Cardiac fibroblast (primary cell): Measurements from ENCODE around the gene DPH7.

Experiments used
- DNase-seq, 2 donors: peaks; one replicate each; pipeline versions ENCODE4 v3.0.0 to v3.0.0-alpha.2; 2010; ENCODE audit warnings: low read depth in 2 of 2
- H3K4me3 ChIP-seq, 2 donors: replicated peaks in 1 of 2; 1 replicate in 1 of 2; 2 replicates in 1 of 2; pipeline ENCODE4 v1.5.1; 2011; ENCODE audit warnings: low read depth in 2 of 2, low read length in 2 of 2, mild to moderate bottlenecking in 2 of 2, moderate library complexity in 1 of 2
- TF ChIP-seq, protein P1 (sequence below): IDR thresholded peaks from one replicate; pipeline ENCODE4 v1.5.1; 2011; ENCODE audit warnings: low read depth, mild to moderate bottlenecking, low read length, inconsistent platforms

Gene DPH7

DNA sequence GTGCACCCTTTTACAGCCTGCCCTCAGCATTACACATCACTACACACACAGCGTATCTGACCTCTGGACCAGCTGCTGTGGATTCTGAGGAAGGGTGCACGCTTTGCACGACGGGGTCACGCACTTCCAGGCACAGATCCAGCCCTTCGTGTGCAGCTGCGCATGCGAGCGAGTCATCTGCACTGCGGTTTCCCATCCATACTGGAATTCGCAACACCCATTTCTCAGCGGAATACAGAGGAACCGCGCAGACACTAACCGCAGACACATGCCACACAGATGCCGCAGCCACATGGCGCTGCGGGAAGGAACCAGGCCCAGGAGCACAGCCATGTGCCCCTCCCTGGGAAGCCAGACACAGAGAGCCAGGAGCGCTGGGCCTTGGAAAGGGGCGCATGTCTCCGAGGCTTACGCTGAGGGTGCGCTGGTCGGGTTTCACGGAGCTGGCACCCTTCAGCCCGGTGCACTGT is 72.0 kb downstream of the DPH7 start:
- TF ChIP-seq, protein P1, sequence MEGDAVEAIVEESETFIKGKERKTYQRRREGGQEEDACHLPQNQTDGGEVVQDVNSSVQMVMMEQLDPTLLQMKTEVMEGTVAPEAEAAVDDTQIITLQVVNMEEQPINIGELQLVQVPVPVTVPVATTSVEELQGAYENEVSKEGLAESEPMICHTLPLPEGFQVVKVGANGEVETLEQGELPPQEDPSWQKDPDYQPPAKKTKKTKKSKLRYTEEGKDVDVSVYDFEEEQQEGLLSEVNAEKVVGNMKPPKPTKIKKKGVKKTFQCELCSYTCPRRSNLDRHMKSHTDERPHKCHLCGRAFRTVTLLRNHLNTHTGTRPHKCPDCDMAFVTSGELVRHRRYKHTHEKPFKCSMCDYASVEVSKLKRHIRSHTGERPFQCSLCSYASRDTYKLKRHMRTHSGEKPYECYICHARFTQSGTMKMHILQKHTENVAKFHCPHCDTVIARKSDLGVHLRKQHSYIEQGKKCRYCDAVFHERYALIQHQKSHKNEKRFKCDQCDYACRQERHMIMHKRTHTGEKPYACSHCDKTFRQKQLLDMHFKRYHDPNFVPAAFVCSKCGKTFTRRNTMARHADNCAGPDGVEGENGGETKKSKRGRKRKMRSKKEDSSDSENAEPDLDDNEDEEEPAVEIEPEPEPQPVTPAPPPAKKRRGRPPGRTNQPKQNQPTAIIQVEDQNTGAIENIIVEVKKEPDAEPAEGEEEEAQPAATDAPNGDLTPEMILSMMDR: no peak
- peak in 1 of 2 donors; percentile 67 for DNase-seq
- no peak overlapping the region for H3K4me3 ChIP-seq

DNA sequence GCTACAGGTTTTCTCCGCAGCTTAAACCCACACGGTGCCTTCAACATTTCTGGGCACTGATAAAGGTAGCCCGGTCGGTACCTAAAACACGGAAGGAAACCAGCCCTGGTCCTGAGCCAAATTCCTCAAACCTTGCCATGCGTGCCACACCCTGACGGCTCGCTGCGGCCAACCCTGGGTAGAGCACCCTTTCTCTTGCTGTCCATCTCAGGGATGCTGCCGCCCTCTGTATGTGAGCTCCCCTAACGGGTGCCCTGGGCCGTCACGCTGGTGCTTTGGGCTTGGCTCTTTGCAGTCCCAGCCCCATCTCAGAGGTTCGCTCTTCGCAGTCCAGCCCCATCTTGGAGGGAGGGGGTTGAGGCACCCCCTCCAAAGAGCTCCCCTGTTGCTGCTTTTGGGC is 72.5 kb downstream of the DPH7 start:
- H3K4me3 ChIP-seq: no peak overlapping the region
- TF ChIP-seq, protein P1: no peak
- no peak for DNase-seq

- TF ChIP-seq, protein P1: no peak
- DNase-seq: no peak
- H3K4me3 ChIP-seq: no peak overlapping the region
These were observed 73.1 kb downstream of the DPH7 start for GRCh38 chr9:137505421-137506140.
